GM10266 (cell line): ENCODE data around the gene C1orf159.

Experiments used
- DNase-seq: peaks from one replicate; pipeline ENCODE4 v3.0.0; 2012; ENCODE audit errors: extremely low spot score
- TF ChIP-seq, protein P1 (sequence below): IDR thresholded peaks from 2 replicates; pipeline ENCODE4 v1.5.1; 2012; ENCODE audit warnings: mild to moderate bottlenecking, low read depth; ENCODE audit not compliant: control insufficient read depth, insufficient read depth; ENCODE audit errors: missing control alignments

C1orf159 gene

GRCh38 chr1:1130206-1131120, 14.6 kb upstream of the C1orf159 start:
- TF ChIP-seq, protein P1, sequence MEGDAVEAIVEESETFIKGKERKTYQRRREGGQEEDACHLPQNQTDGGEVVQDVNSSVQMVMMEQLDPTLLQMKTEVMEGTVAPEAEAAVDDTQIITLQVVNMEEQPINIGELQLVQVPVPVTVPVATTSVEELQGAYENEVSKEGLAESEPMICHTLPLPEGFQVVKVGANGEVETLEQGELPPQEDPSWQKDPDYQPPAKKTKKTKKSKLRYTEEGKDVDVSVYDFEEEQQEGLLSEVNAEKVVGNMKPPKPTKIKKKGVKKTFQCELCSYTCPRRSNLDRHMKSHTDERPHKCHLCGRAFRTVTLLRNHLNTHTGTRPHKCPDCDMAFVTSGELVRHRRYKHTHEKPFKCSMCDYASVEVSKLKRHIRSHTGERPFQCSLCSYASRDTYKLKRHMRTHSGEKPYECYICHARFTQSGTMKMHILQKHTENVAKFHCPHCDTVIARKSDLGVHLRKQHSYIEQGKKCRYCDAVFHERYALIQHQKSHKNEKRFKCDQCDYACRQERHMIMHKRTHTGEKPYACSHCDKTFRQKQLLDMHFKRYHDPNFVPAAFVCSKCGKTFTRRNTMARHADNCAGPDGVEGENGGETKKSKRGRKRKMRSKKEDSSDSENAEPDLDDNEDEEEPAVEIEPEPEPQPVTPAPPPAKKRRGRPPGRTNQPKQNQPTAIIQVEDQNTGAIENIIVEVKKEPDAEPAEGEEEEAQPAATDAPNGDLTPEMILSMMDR, result no peak
- no peak for DNase-seq

- no peak for DNase-seq
- TF ChIP-seq, protein P1, result no peak
These were observed 13.5 kb upstream of the C1orf159 start for GRCh38 chr1:1129381-1129821.

DNA sequence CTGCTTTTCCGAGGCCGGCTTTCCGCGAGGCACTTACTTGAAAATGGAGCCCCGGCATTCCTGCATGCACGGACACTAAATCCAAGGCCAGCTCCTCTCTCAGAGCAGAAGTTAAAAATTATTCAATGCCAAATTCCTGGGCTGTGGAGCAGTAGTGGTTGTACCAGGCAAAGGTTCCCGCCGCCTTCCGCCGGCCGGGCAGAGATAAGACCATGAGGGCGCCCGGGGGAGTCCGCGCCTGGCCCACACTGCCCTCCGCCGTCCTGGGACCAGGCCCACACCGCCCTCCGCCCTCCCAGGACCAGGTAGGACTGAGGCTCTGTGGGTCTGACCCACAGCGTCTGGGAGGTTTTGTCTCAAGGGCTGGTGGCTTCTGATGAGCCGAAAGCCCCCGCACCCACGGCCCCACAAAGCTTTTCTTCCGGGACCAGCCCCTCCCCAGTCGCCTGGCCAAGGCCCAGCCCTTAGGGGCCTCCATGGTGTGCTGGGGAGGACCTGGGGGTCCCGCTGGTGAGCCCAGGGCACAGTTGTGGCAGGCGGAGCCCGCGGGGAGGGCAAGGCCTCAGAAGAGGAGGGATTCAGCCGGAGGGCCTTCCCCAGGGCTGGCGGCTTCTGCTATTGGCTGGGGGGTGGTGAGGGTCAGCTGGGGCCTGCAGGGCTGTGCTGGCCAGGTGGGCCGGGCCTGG, 12.7 kb upstream of the C1orf159 start:
- no peak for DNase-seq
- TF ChIP-seq, protein P1, result no peak

GRCh38 chr1:1127551-1128451, 11.9 kb upstream of the C1orf159 start:
- DNase-seq, result no peak
- TF ChIP-seq, protein P1, result no peak

- TF ChIP-seq, protein P1, result no peak
- DNase-seq, result no peak
These were observed 10.1 kb upstream of the C1orf159 start for GRCh38 chr1:1125945-1126344.

- no peak for DNase-seq
- TF ChIP-seq, protein P1, result no peak
These were observed 9.1 kb upstream of the C1orf159 start for GRCh38 chr1:1124786-1125642.
